ENCODE data around the gene ECT2L.

ECT2L gene

GRCh38 chr6:138806889-138807288, 11.0 kb downstream of the ECT2L start:
- H3K18ac ChIP-seq (ENCODE audit: low read length), result no peak overlapping the region

GRCh38 chr6:138809677-138810076, 13.8 kb downstream of the ECT2L start:
- Histone ChIP-seq H2BK15ac (ENCODE audit: low read length) (no peak overlapping the region), H2AFZ (ENCODE audit: low read length) (no peak overlapping the region)

More at GRCh38 chr6:138806889-138807288, 11.0 kb downstream of the ECT2L start:
- H4K91ac ChIP-seq (ENCODE audit: low read depth, low read length, poor library complexity), result no peak overlapping the region
- no peak overlapping the region for H2AK5ac ChIP-seq (ENCODE audit: low read depth, low read length)
- no peaks in the 10 kb centered on the region for H3K36me3 ChIP-seq (replicated peaks in 1 of 2; ENCODE audit: control insufficient read depth in 2 of 2, insufficient read depth in 2 of 2, low read length in 2 of 2)
- H3K79me1 ChIP-seq (ENCODE audit: low read depth, low read length), result no peaks in the 10 kb centered on the region
- H2AFZ ChIP-seq (ENCODE audit: low read length), result no peak overlapping the region
- H2BK12ac ChIP-seq (ENCODE audit: low read length), result no peak overlapping the region
- H3K4me3 ChIP-seq (ENCODE audit: low read length in 2 of 2), result no peak overlapping the region
- no peak overlapping the region for H3K27ac ChIP-seq (replicated peaks; ENCODE audit: low read length)
- H3K23ac ChIP-seq (ENCODE audit: low read depth, low read length, poor library complexity), result no peak overlapping the region
- H3K4me2 ChIP-seq (ENCODE audit: insufficient read depth, low read length, poor library complexity, severe bottlenecking), result no peak overlapping the region
- H3K9ac ChIP-seq (ENCODE audit: low read depth, low read length, poor library complexity), result no peak overlapping the region
- WGBS, 2 donors (ENCODE audit: extremely low coverage in 2 of 2, insufficient read length in 2 of 2, insufficient replicate concordance in 1 of 2), result no CpG with 5 or more reads among the region's 1 CpG
- no peak overlapping the region for H2BK5ac ChIP-seq (ENCODE audit: low read length)
- DNase-seq (ENCODE audit: low spot score), result no peak
- peaks cover 0 to 1% of the 10 kb centered on the region in 2 donors for H3K9me3 ChIP-seq (replicated peaks in 1 of 2; ENCODE audit: control insufficient read depth in 2 of 2, insufficient read depth in 1 of 2, low read depth in 1 of 2, low read length in 2 of 2)
- no peak overlapping the region for H3K4ac ChIP-seq (ENCODE audit: low read length)
- no peaks in the 10 kb centered on the region for H3K27me3 ChIP-seq (ENCODE audit: control insufficient read depth in 3 of 3, insufficient read depth in 3 of 3, low read depth in 1 of 3, low read length in 3 of 3)
- no peaks in the 10 kb centered on the region for H3K4me1 ChIP-seq (ENCODE audit: control insufficient read depth in 2 of 2, insufficient read depth in 1 of 2, low read depth in 1 of 2, low read length in 2 of 2)
- H3K14ac ChIP-seq (ENCODE audit: low read length), result no peak overlapping the region
- no peak overlapping the region for H2BK15ac ChIP-seq (ENCODE audit: low read length)
- no peak overlapping the region for H4K8ac ChIP-seq (ENCODE audit: low read depth, low read length)
- no peak overlapping the region for H2BK120ac ChIP-seq (ENCODE audit: low read depth, low read length)

GRCh38 chr6:138811866-138812265, 16.0 kb downstream of the ECT2L start:
- Histone ChIP-seq H3K79me1 (ENCODE audit: low read depth, low read length) (no peaks in the 10 kb centered on the region), H3K27me3 (ENCODE audit: control insufficient read depth in 3 of 3, insufficient read depth in 3 of 3, low read depth in 1 of 3, low read length in 3 of 3) (no peaks in the 10 kb centered on the region), H2AK5ac (ENCODE audit: low read depth, low read length) (no peak overlapping the region), H3K14ac (ENCODE audit: low read length) (no peak overlapping the region), H2BK15ac (ENCODE audit: low read length) (no peak overlapping the region), H3K4ac (ENCODE audit: low read length) (no peak overlapping the region), H3K9me3 (replicated peaks in 1 of 2; ENCODE audit: control insufficient read depth in 2 of 2, insufficient read depth in 1 of 2, low read depth in 1 of 2, low read length in 2 of 2) (peaks cover 0 to 1% of the 10 kb centered on the region in 2 donors), H3K36me3 (replicated peaks in 1 of 2; ENCODE audit: control insufficient read depth in 2 of 2, insufficient read depth in 2 of 2, low read length in 2 of 2) (no peaks in the 10 kb centered on the region), H4K91ac (ENCODE audit: low read depth, low read length, poor library complexity) (no peak overlapping the region), H2AFZ (ENCODE audit: low read length) (no peak overlapping the region), H3K18ac (ENCODE audit: low read length) (no peak overlapping the region), H2BK120ac (ENCODE audit: low read depth, low read length) (no peak overlapping the region), H3K4me1 (ENCODE audit: control insufficient read depth in 2 of 2, insufficient read depth in 1 of 2, low read depth in 1 of 2, low read length in 2 of 2) (no peaks in the 10 kb centered on the region), H3K4me2 (ENCODE audit: insufficient read depth, low read length, poor library complexity, severe bottlenecking) (no peak overlapping the region), H3K27ac (replicated peaks; ENCODE audit: low read length) (no peak overlapping the region), H3K9ac (ENCODE audit: low read depth, low read length, poor library complexity) (no peak overlapping the region), H3K23ac (ENCODE audit: low read depth, low read length, poor library complexity) (no peak overlapping the region), H2BK5ac (ENCODE audit: low read length) (no peak overlapping the region), H3K4me3 (ENCODE audit: low read length in 2 of 2) (no peak overlapping the region), H4K8ac (ENCODE audit: low read depth, low read length) (peak overlapping the region; percentile 26), H2BK12ac (ENCODE audit: low read length) (no peak overlapping the region)
- no peak for DNase-seq (ENCODE audit: low spot score)
- no CpG with 5 or more reads among the region's 3 CpGs for WGBS, 2 donors (ENCODE audit: extremely low coverage in 2 of 2, insufficient read length in 2 of 2, insufficient replicate concordance in 1 of 2)

More at GRCh38 chr6:138809677-138810076, 13.8 kb downstream of the ECT2L start:
- no CpG with 5 or more reads among the region's 3 CpGs for WGBS, 2 donors (ENCODE audit: extremely low coverage in 2 of 2, insufficient read length in 2 of 2, insufficient replicate concordance in 1 of 2)
- no peak overlapping the region for H3K4me2 ChIP-seq (ENCODE audit: insufficient read depth, low read length, poor library complexity, severe bottlenecking)
- no peak overlapping the region for H2AK5ac ChIP-seq (ENCODE audit: low read depth, low read length)
- H3K4me3 ChIP-seq (ENCODE audit: low read length in 2 of 2), result no peak overlapping the region
- H3K79me1 ChIP-seq (ENCODE audit: low read depth, low read length), result no peaks in the 10 kb centered on the region
- H3K18ac ChIP-seq (ENCODE audit: low read length), result no peak overlapping the region
- peaks cover 0 to 1% of the 10 kb centered on the region in 2 donors for H3K9me3 ChIP-seq (replicated peaks in 1 of 2; ENCODE audit: control insufficient read depth in 2 of 2, insufficient read depth in 1 of 2, low read depth in 1 of 2, low read length in 2 of 2)
- no peak overlapping the region for H3K4ac ChIP-seq (ENCODE audit: low read length)
- H3K9ac ChIP-seq (ENCODE audit: low read depth, low read length, poor library complexity), result no peak overlapping the region
- H3K14ac ChIP-seq (ENCODE audit: low read length), result no peak overlapping the region
- H4K91ac ChIP-seq (ENCODE audit: low read depth, low read length, poor library complexity), result no peak overlapping the region
- no peak overlapping the region for H3K27ac ChIP-seq (replicated peaks; ENCODE audit: low read length)
- H2BK5ac ChIP-seq (ENCODE audit: low read length), result no peak overlapping the region
- no peaks in the 10 kb centered on the region for H3K27me3 ChIP-seq (ENCODE audit: control insufficient read depth in 3 of 3, insufficient read depth in 3 of 3, low read depth in 1 of 3, low read length in 3 of 3)
- no peak for DNase-seq (ENCODE audit: low spot score)
- no peaks in the 10 kb centered on the region for H3K36me3 ChIP-seq (replicated peaks in 1 of 2; ENCODE audit: control insufficient read depth in 2 of 2, insufficient read depth in 2 of 2, low read length in 2 of 2)
- no peaks in the 10 kb centered on the region for H3K4me1 ChIP-seq (ENCODE audit: control insufficient read depth in 2 of 2, insufficient read depth in 1 of 2, low read depth in 1 of 2, low read length in 2 of 2)
- no peak overlapping the region for H3K23ac ChIP-seq (ENCODE audit: low read depth, low read length, poor library complexity)
- H2BK12ac ChIP-seq (ENCODE audit: low read length), result no peak overlapping the region
- no peak overlapping the region for H4K8ac ChIP-seq (ENCODE audit: low read depth, low read length)
- H2BK120ac ChIP-seq (ENCODE audit: low read depth, low read length), result no peak overlapping the region

- no peak overlapping the region for H3K27ac ChIP-seq (replicated peaks; ENCODE audit: low read length)
- no peak overlapping the region for H3K4ac ChIP-seq (ENCODE audit: low read length)
- H3K36me3 ChIP-seq (replicated peaks in 1 of 2; ENCODE audit: control insufficient read depth in 2 of 2, insufficient read depth in 2 of 2, low read length in 2 of 2), result no peaks in the 10 kb centered on the region
- no peak overlapping the region for H2BK15ac ChIP-seq (ENCODE audit: low read length)
- H4K8ac ChIP-seq (ENCODE audit: low read depth, low read length), result no peak overlapping the region
- no peak for DNase-seq (ENCODE audit: low spot score)
- no peak overlapping the region for H2BK12ac ChIP-seq (ENCODE audit: low read length)
- no CpG with 5 or more reads among the region's 5 CpGs for WGBS, 2 donors (ENCODE audit: extremely low coverage in 2 of 2, insufficient read length in 2 of 2, insufficient replicate concordance in 1 of 2)
- no peaks in the 10 kb centered on the region for H3K79me1 ChIP-seq (ENCODE audit: low read depth, low read length)
- no peak overlapping the region for H3K18ac ChIP-seq (ENCODE audit: low read length)
- H2AK5ac ChIP-seq (ENCODE audit: low read depth, low read length), result no peak overlapping the region
- H2AFZ ChIP-seq (ENCODE audit: low read length), result peak overlapping the region; percentile 73
- H3K4me2 ChIP-seq (ENCODE audit: insufficient read depth, low read length, poor library complexity, severe bottlenecking), result no peak overlapping the region
- no peak overlapping the region for H3K14ac ChIP-seq (ENCODE audit: low read length)
- no peak overlapping the region for H3K4me3 ChIP-seq (ENCODE audit: low read length in 2 of 2)
- H4K91ac ChIP-seq (ENCODE audit: low read depth, low read length, poor library complexity), result no peak overlapping the region
- no peak overlapping the region for H2BK120ac ChIP-seq (ENCODE audit: low read depth, low read length)
- H3K23ac ChIP-seq (ENCODE audit: low read depth, low read length, poor library complexity), result no peak overlapping the region
- no peak overlapping the region for H2BK5ac ChIP-seq (ENCODE audit: low read length)
- no peak overlapping the region for H3K9ac ChIP-seq (ENCODE audit: low read depth, low read length, poor library complexity)
- peaks cover 0 to 7% of the 10 kb centered on the region in 2 donors for H3K4me1 ChIP-seq (ENCODE audit: control insufficient read depth in 2 of 2, insufficient read depth in 1 of 2, low read depth in 1 of 2, low read length in 2 of 2)
- H3K9me3 ChIP-seq (replicated peaks in 1 of 2; ENCODE audit: control insufficient read depth in 2 of 2, insufficient read depth in 1 of 2, low read depth in 1 of 2, low read length in 2 of 2), result peaks cover 0 to 1% of the 10 kb centered on the region in 2 donors
- no peaks in the 10 kb centered on the region for H3K27me3 ChIP-seq (ENCODE audit: control insufficient read depth in 3 of 3, insufficient read depth in 3 of 3, low read depth in 1 of 3, low read length in 3 of 3)
Measured at GRCh38 chr6:138814179-138814834, 18.4 kb downstream of the ECT2L start.

All from neuronal stem cell (in vitro differentiated cells).